Liver (tissue), 9 donors: Measurements from ENCODE around the gene SPAM1. TPM values are rescaled to one million over a fixed set of nuclear protein-coding genes. Genes with fewer than 3 reads are reported as not detected.

Experiments used
- DNase-seq: peaks from one replicate; pipeline ENCODE4 v3.0.0-alpha.2; 2017; ENCODE audit warnings: low spot score
- H3K27ac ChIP-seq, 2 donors: one replicate each; pipeline ENCODE4 v1.7.0; 2013; ENCODE audit warnings: inconsistent platforms in 2 of 2, low read length in 2 of 2, control low read depth in 1 of 2, low read depth in 1 of 2, mild to moderate bottlenecking in 1 of 2
- H3K27me3 ChIP-seq, 4 donors: one replicate each; pipeline versions ENCODE4 v1.6.1 to v1.7.0; 2013; ENCODE audit warnings: low read length in 3 of 4, inconsistent platforms in 1 of 4, mild to moderate bottlenecking in 1 of 4, moderate library complexity in 1 of 4; ENCODE audit not compliant: control insufficient read depth in 4 of 4, insufficient read depth in 4 of 4
- H3K36me3 ChIP-seq, 4 donors: one replicate each; pipeline versions ENCODE4 v1.6.1 to v1.7.0; 2013; ENCODE audit warnings: low read length in 3 of 4, mild to moderate bottlenecking in 3 of 4, low read depth in 1 of 4, moderate library complexity in 1 of 4; ENCODE audit not compliant: control insufficient read depth in 4 of 4, insufficient read depth in 3 of 4
- H3K4me1 ChIP-seq, 4 donors: one replicate each; pipeline versions ENCODE4 v1.6.1 to v1.7.0; 2013; ENCODE audit warnings: low read length in 3 of 4, mild to moderate bottlenecking in 3 of 4, moderate library complexity in 1 of 4; ENCODE audit not compliant: control insufficient read depth in 4 of 4, insufficient read depth in 4 of 4
- H3K4me3 ChIP-seq, 3 donors: one replicate each; pipeline versions ENCODE4 v1.6.1 to v1.7.0; 2013; ENCODE audit warnings: low read length in 3 of 3, control low read depth in 1 of 3, low read depth in 1 of 3, mild to moderate bottlenecking in 1 of 3
- H3K9ac ChIP-seq, 2 donors: one replicate each; pipeline ENCODE4 v1.7.0; 2013; ENCODE audit warnings: low read length in 2 of 2, mild to moderate bottlenecking in 2 of 2, moderate library complexity in 2 of 2, control low read depth in 1 of 2, low read depth in 1 of 2
- H3K9me3 ChIP-seq, 4 donors: one replicate each; pipeline versions ENCODE4 v1.6.1 to v1.7.0; 2013; ENCODE audit warnings: low read length in 3 of 4; ENCODE audit not compliant: control insufficient read depth in 4 of 4
- ATF3 ChIP-seq: IDR thresholded peaks from 2 replicates; pipeline ENCODE4 v1.6.1; 2016; ENCODE audit warnings: antibody characterized with exemption
- CTCF ChIP-seq: fragments of 150-350 bp; IDR thresholded peaks from 2 replicates; pipeline ENCODE4 v1.5.1; 2017; ENCODE audit warnings: improper control_type of control experiment, low read depth, low read length; ENCODE audit not compliant: missing input control
- EGR1 ChIP-seq, 2 donors: IDR thresholded peaks; 2 replicates each; pipeline ENCODE4 v1.6.1; 2016 to 2018; ENCODE audit warnings: antibody characterized with exemption in 2 of 2, low read depth in 2 of 2
- FOXA1 ChIP-seq: IDR thresholded peaks from 2 replicates; pipeline ENCODE4 v1.6.1; 2016; ENCODE audit warnings: antibody characterized with exemption
- FOXA2 ChIP-seq: IDR thresholded peaks from 2 replicates; pipeline ENCODE4 v1.6.1; 2016; ENCODE audit warnings: antibody characterized with exemption
- GABPA ChIP-seq, 2 donors: IDR thresholded peaks in 1 of 2; conservative IDR thresholded peaks in 1 of 2; 2 replicates each; pipeline ENCODE4 v1.6.1; 2016; ENCODE audit warnings: antibody characterized with exemption in 2 of 2, mild to moderate bottlenecking in 1 of 2, moderate library complexity in 1 of 2
- HNF4A ChIP-seq, 2 donors: conservative IDR thresholded peaks; 2 replicates each; pipeline ENCODE4 v1.6.1; 2016; ENCODE audit warnings: antibody characterized with exemption in 2 of 2, mild to moderate bottlenecking in 2 of 2
- HNF4G ChIP-seq: IDR thresholded peaks from 2 replicates; pipeline ENCODE4 v1.6.1; 2016; ENCODE audit warnings: antibody characterized with exemption
- JUND ChIP-seq, 2 donors: IDR thresholded peaks; 2 replicates each; pipeline ENCODE4 v1.6.1; 2016; ENCODE audit warnings: antibody characterized with exemption in 2 of 2
- MAX ChIP-seq: IDR thresholded peaks from 2 replicates; pipeline ENCODE4 v1.6.1; 2016; ENCODE audit warnings: antibody characterized with exemption
- NR2F2 ChIP-seq: IDR thresholded peaks from 2 replicates; pipeline ENCODE4 v1.6.1; 2016; ENCODE audit warnings: antibody characterized with exemption
- RAD21 ChIP-seq, 2 donors: IDR thresholded peaks; 2 replicates each; pipeline ENCODE4 v1.6.1; 2016; ENCODE audit warnings: antibody characterized with exemption in 2 of 2, mild to moderate bottlenecking in 2 of 2
- REST ChIP-seq: IDR thresholded peaks from 2 replicates; pipeline ENCODE4 v1.6.1; 2016; ENCODE audit warnings: antibody characterized with exemption, mild to moderate bottlenecking
- RXRA ChIP-seq, 2 donors: IDR thresholded peaks; 2 replicates each; pipeline ENCODE4 v1.6.1; 2017 to 2018; ENCODE audit warnings: antibody characterized with exemption in 2 of 2, mild to moderate bottlenecking in 1 of 2
- SP1 ChIP-seq: IDR thresholded peaks from 2 replicates; pipeline ENCODE4 v1.6.1; 2018; ENCODE audit warnings: antibody characterized with exemption, mild to moderate bottlenecking
- TAF1 ChIP-seq: conservative IDR thresholded peaks from 2 replicates; pipeline ENCODE4 v1.6.1; 2016; ENCODE audit warnings: antibody characterized with exemption, mild to moderate bottlenecking
- YY1 ChIP-seq: IDR thresholded peaks from 2 replicates; pipeline ENCODE4 v1.6.1; 2016; ENCODE audit warnings: antibody characterized with exemption, mild to moderate bottlenecking
- ZBTB33 ChIP-seq: IDR thresholded peaks from 2 replicates; pipeline ENCODE4 v1.6.1; 2016; ENCODE audit warnings: antibody characterized with exemption
- polyA plus RNA-seq, 2 donors: library from polyadenylated mRNA; stranded (reverse) in 1 of 2; unstranded in 1 of 2; fragments of 200-250 nt in 1 of 2; fragments of >200 nt in 1 of 2; fragmentation: Nextera tagmentation in 1 of 2; extraction: Ambion mirVana in 1 of 2; gene quantifications; one replicate each; pipeline versions ENCODE4 v1.2.1 to v1.2.3, GENCODE V29; 2013 to 2015
- total RNA-seq, 2 donors: library from RNA; depleted of rRNA; stranded (reverse); fragments of >200 nt; gene quantifications; one replicate each; pipeline ENCODE4 v1.2.3, GENCODE V29; 2014
- donor health status: healthy.
- donor health status: healthy.
- donor health status: healthy.
- donor health status: healthy.
- donor health status: healthy.

Gene SPAM1
- total RNA-seq, result not detected
- not detected for polyA plus RNA-seq

GRCh38 chr7:123924941-123925340 lies at the start of gene SPAM1:
TSS of gene SPAM1 (plus strand) at chr7:123925241. CDS start at chr7:123953571, 28,330 bp downstream.
- Histone ChIP-seq H3K4me1 (no peaks in the 10 kb centered on the region), H3K9ac (no peak within 1 kb of the TSS), H3K27me3 (no peaks in the 10 kb centered on the region), H3K9me3 (no peaks in the 10 kb centered on the region), H3K36me3 (no peaks in the 10 kb centered on the region), H3K4me3 (no peak within 1 kb of the TSS), H3K27ac (no peak within 1 kb of the TSS)
- no peak for TF ChIP-seq REST
- TF ChIP-seq MAX, result no peak
- no peak for TF ChIP-seq ATF3
- TF ChIP-seq JUND (IDR thresholded peaks at IDR 0.05), result no peak
- TF ChIP-seq CTCF, result no peak
- no peak for TF ChIP-seq SP1
- no peak for TF ChIP-seq TAF1
- TF ChIP-seq RXRA (IDR thresholded peaks at IDR 0.05), result no peak
- TF ChIP-seq YY1, result no peak
- TF ChIP-seq RAD21 (IDR thresholded peaks at IDR 0.05), result no peak
- no peak for TF ChIP-seq FOXA2
- no peak for TF ChIP-seq GABPA (IDR thresholded peaks at IDR 0.05 in 1 of 2, conservative IDR thresholded peaks at IDR 0.05 in 1 of 2)
- no peak for TF ChIP-seq NR2F2
- TF ChIP-seq HNF4G, result no peak
- no peak for TF ChIP-seq FOXA1
- no peak for TF ChIP-seq EGR1 (IDR thresholded peaks at IDR 0.05; ENCODE audit: low read depth in 2 of 2)
- TF ChIP-seq HNF4A (conservative IDR thresholded peaks at IDR 0.05), result no peak
- TF ChIP-seq ZBTB33, result no peak
- DNase-seq, result no peak
